Spleen (tissue), 7 donors: Measurements from ENCODE around the gene ADRA2A.

ENCODE experiments used
- POLR2A ChIP-seq, 3 donors: fragments of 450-650 bp; IDR thresholded peaks; one replicate each; pipeline ENCODE4 v1.5.1; 2017; ENCODE audit warnings: antibody characterized with exemption in 3 of 3, mild to moderate bottlenecking in 1 of 3
- POLR2AphosphoS5 ChIP-seq, 3 donors: sonication (generic); formaldehyde crosslinking; IDR thresholded peaks; one replicate each; pipeline ENCODE4 v1.5.1; 2017; ENCODE audit warnings: antibody characterized with exemption in 3 of 3
- TF ChIP-seq, protein P1 (sequence below), 11 experiments: fragments of 200-600 bp in 7 of 11; fragments of 450-650 bp in 4 of 11; sonication (generic) in 4 of 11; IDR thresholded peaks in 8 of 11; conservative IDR thresholded peaks in 3 of 11; 1 replicate in 7 of 11; 2 replicates in 4 of 11; pipeline versions ENCODE4 v1.4.0 to v1.8.0; 2016 to 2021; ENCODE audit warnings: antibody characterized with exemption in 11 of 11, inconsistent platforms in 4 of 11, mild to moderate bottlenecking in 1 of 11
- donor health status: DM: no; HTN: no; CAD: no; lungs with moderate emphysema.
- donor health status: DM: no; HTN: no; CAD: no.
- donor health status: DM: no; HTN: no; CAD: no.

DNA sequence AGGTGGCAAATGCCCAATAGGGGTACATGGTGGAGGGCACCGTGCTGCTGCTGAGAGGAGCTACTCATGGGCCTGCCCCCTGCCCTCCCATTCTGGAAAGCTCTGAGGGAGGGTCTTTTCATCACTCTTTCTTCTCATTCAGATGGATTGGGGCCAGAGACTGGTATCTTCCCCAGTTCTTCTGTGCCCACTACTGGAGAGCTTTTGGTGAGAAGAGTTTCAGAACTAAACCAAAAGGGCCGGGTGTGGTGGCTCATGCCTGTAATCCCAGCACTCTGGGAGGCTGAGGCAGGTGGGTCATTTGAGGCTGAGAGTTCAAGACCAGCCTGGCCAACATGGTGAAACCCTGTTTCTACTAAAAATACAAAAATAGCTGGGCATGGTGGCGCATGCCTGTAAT is 12.5 kb downstream of the ADRA2A start:
- TF ChIP-seq POLR2A (IDR thresholded peaks at IDR 0.05) (no peak), POLR2AphosphoS5 (IDR thresholded peaks at IDR 0.05) (no peak)
- TF ChIP-seq, protein P1, sequence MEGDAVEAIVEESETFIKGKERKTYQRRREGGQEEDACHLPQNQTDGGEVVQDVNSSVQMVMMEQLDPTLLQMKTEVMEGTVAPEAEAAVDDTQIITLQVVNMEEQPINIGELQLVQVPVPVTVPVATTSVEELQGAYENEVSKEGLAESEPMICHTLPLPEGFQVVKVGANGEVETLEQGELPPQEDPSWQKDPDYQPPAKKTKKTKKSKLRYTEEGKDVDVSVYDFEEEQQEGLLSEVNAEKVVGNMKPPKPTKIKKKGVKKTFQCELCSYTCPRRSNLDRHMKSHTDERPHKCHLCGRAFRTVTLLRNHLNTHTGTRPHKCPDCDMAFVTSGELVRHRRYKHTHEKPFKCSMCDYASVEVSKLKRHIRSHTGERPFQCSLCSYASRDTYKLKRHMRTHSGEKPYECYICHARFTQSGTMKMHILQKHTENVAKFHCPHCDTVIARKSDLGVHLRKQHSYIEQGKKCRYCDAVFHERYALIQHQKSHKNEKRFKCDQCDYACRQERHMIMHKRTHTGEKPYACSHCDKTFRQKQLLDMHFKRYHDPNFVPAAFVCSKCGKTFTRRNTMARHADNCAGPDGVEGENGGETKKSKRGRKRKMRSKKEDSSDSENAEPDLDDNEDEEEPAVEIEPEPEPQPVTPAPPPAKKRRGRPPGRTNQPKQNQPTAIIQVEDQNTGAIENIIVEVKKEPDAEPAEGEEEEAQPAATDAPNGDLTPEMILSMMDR (IDR thresholded peaks at IDR 0.05 in 8 of 11, conservative IDR thresholded peaks at IDR 0.05 in 3 of 11) = no peak
